Prostate gland (tissue), 2 donors: Measurements from ENCODE around the gene SPEM3. TPM values are rescaled to one million over a fixed set of nuclear protein-coding genes. Genes with fewer than 3 reads are reported as not detected.

Source experiments
- DNase-seq: peaks from one replicate; pipeline ENCODE4 v3.0.0-alpha.2; 2019; ENCODE audit warnings: low spot score
- H3K27ac ChIP-seq, 2 donors: fragments of 200-600 bp; sonication (generic); 2 replicates each; pipeline ENCODE4 v1.5.1; 2017 to 2019
- H3K27me3 ChIP-seq: fragments of 200-600 bp; sonication (generic); replicated peaks from 2 replicates; pipeline ENCODE4 v1.5.1; 2019; ENCODE audit not compliant: insufficient read depth
- H3K36me3 ChIP-seq, 2 donors: fragments of 200-600 bp; sonication (generic); 1 replicate in 1 of 2; 2 replicates in 1 of 2; pipeline versions ENCODE4 v1.5.1 to v1.8.1; 2017 to 2019
- H3K4me1 ChIP-seq: fragments of 200-600 bp; sonication (generic); replicated peaks from 2 replicates; pipeline ENCODE4 v1.5.1; 2019
- H3K4me3 ChIP-seq, 2 donors: fragments of 200-600 bp; sonication (generic); 2 replicates each; pipeline ENCODE4 v1.5.1; 2017 to 2019
- H3K9me3 ChIP-seq: fragments of 200-600 bp; sonication (generic); 2 replicates; pipeline ENCODE4 v1.5.1; 2017
- CTCF ChIP-seq, 4 experiments: fragments of 200-600 bp in 2 of 4; fragments of 450-650 bp in 2 of 4; sonication (generic) in 2 of 4; IDR thresholded peaks; 1 replicate in 3 of 4; 2 replicates in 1 of 4; pipeline ENCODE4 v1.5.1; 2016 to 2019; ENCODE audit warnings: antibody characterized with exemption in 4 of 4, mild to moderate bottlenecking in 2 of 4, moderate library complexity in 2 of 4
- POLR2A ChIP-seq: fragments of 450-650 bp; IDR thresholded peaks from one replicate; pipeline ENCODE4 v1.6.1; 2016; ENCODE audit warnings: antibody characterized with exemption, mild to moderate bottlenecking
- POLR2AphosphoS5 ChIP-seq: sonication (generic); formaldehyde crosslinking; IDR thresholded peaks from one replicate; pipeline ENCODE4 v1.6.1; 2017; ENCODE audit warnings: antibody characterized with exemption
- WGBS: methylation state at CpG from one replicate; pipeline ENCODE4 v1.1.5; 2018; 5-methylcytosine and 5-hydroxymethylcytosine counted together
- intact Hi-C: fragments of 100-400 bp; cut with DNase I; formaldehyde crosslinking; loops from one replicate; pipeline ENCODE4 v1.14.2; 2022
- total RNA-seq, 2 donors: library from RNA; depleted of rRNA; stranded (reverse); fragments of >200 nt; gene quantifications; one replicate each; pipeline ENCODE4 v1.1.0, GENCODE V29; 2016

The SPEM3 gene
- total RNA-seq, 2 donors from 2014 or later, result 0.09 to 0.11 TPM

DNA sequence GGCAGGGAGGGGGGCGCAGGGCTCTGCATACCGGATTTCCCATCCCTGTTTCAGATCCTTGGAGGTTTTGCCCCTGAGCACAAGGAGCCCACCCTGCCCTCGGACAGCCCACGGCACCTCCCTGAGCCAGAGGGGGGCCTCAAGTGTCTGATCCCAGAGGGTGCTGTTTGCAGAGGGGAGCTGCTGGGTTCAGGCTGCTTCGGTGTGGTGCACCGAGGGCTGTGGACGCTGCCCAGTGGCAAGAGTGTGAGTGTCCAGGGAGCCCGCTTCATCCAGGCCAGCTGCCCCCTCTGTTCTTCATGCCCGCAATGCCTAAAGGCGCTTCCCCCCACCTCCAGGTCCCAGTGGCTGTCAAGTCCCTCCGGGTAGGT is 45.3 kb upstream of the SPEM3 start:
- 82% methylated on average over 10 of the region's 11 CpGs for WGBS
- DNase-seq, result no peak
- Histone ChIP-seq H3K4me3 (peak overlapping the region in 1 of 2 donors; percentile 27), H3K4me1 (peaks cover 10% of the 10 kb centered on the region), H3K27me3 (no peaks in the 10 kb centered on the region), H3K36me3 (no peaks in the 10 kb centered on the region), H3K27ac (no peak overlapping the region), H3K9me3 (no peaks in the 10 kb centered on the region)
- intact Hi-C loops, result no loop called here
- no peak for TF ChIP-seq POLR2AphosphoS5
- TF ChIP-seq POLR2A, result no peak
- no peak for TF ChIP-seq CTCF (IDR thresholded peaks at IDR 0.05)

DNA sequence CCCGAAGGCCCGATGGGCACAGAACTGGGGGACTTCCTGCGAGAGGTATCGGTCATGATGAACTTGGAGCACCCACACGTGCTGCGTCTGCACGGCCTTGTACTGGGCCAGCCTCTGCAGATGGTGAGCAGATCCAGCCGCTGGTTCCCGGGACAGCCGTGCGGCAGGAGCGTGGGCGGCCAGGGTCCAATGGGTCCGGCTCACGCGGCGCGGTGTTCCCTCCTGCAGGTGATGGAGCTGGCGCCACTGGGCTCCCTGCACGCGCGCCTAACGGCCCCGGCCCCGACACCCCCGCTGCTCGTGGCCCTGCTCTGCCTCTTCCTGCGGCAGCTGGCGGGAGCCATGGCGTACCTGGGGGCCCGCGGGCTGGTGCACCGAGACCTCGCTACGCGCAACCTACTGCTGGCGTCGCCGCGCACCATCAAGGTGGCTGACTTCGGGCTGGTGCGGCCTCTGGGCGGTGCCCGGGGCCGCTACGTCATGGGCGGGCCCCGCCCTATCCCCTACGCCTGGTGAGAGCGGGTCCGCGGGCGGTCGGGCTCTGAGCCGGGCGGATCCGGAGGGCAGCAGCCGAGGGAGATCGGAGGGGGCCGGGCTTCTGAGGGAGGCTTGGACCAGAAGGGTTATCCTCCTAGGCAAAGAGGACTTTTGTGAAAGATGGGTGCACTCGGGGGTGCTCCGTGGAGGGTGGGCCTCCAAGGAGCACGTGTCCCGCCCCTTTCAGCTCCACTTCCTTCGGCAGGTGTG is 44.7 kb upstream of the SPEM3 start:
- Histone ChIP-seq H3K9me3 (no peaks in the 10 kb centered on the region), H3K4me3 (peak overlapping the region; percentile 10 to 27), H3K27ac (peak overlapping the region in 1 of 2 donors; percentile 27), H3K4me1 (peaks cover 10% of the 10 kb centered on the region), H3K27me3 (no peaks in the 10 kb centered on the region), H3K36me3 (no peaks in the 10 kb centered on the region)
- intact Hi-C loops, result no loop called here
- no peak for DNase-seq
- TF ChIP-seq POLR2A (no peak), POLR2AphosphoS5 (no peak), CTCF (IDR thresholded peaks at IDR 0.05) (no peak)
- 22% methylated on average over 45 of the region's 65 CpGs for WGBS

GRCh38 chr17:7384489-7385081 is 44.1 kb upstream of the SPEM3 start:
- TF ChIP-seq POLR2A, result no peak
- TF ChIP-seq CTCF (IDR thresholded peaks at IDR 0.05), result no peak
- no peak for TF ChIP-seq POLR2AphosphoS5
- Histone ChIP-seq H3K4me3 (peak overlapping the region in 1 of 2 donors; percentile 27), H3K27me3 (no peaks in the 10 kb centered on the region), H3K36me3 (peaks cover 0 to 1% of the 10 kb centered on the region in 2 donors), H3K27ac (peak overlapping the region in 1 of 2 donors; percentile 27), H3K4me1 (peaks cover 10% of the 10 kb centered on the region), H3K9me3 (no peaks in the 10 kb centered on the region)
- 54% methylated on average over 23 of the region's 23 CpGs for WGBS
- intact Hi-C loops, result no loop called here
- no peak for DNase-seq

DNA sequence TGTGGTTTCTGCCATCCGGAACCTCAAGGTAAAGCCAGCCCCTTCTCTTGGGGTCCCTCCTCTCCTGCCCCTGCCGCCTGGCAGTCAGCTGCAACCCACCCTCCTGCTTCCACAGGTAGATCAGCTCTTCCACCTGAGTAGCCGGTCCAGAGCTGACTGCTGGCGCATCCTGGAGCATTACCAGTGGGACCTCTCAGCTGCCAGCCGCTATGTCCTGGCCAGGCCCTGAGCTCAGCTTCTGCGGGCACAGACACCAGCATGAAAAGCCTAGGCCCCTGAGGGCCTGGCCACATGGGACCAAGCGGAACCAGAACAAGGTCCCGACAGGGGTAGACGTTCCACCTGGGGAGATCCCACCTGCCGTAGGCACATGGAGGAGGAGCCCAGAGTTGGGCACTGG is 39.8 kb upstream of the SPEM3 start:
- peaks cover 0 to 10% of the 10 kb centered on the region in 2 donors for H3K36me3 ChIP-seq
- 89% methylated on average over 10 of the region's 10 CpGs for WGBS
- no peak for DNase-seq
- H3K27me3 ChIP-seq, result no peaks in the 10 kb centered on the region
- H3K4me1 ChIP-seq, result peaks cover 1% of the 10 kb centered on the region
- intact Hi-C loops, result no loop called here
- H3K27ac ChIP-seq, result no peak overlapping the region
- no peak overlapping the region for H3K4me3 ChIP-seq
- H3K9me3 ChIP-seq, result no peaks in the 10 kb centered on the region
- TF ChIP-seq CTCF (IDR thresholded peaks at IDR 0.05) (no peak), POLR2AphosphoS5 (no peak), POLR2A (no peak)
